Parathyroid adenoma (tissue), 2 donors: ENCODE data around the gene DDX23.

Source experiments
- H2AFZ ChIP-seq: fragments of 300-600 bp; sonication (generic); one replicate; pipeline ENCODE4 v1.7.0; 2017; ENCODE audit warnings: antibody characterized with exemption, mild to moderate bottlenecking
- H3K27ac ChIP-seq: fragments of 300-600 bp; sonication (generic); one replicate; pipeline ENCODE4 v1.7.0; 2017
- H3K27me3 ChIP-seq: fragments of 300-600 bp; sonication (generic); one replicate; pipeline ENCODE4 v1.7.0; 2017; ENCODE audit warnings: low read length; ENCODE audit not compliant: control insufficient read depth, insufficient read depth
- H3K36me3 ChIP-seq: fragments of 300-600 bp; sonication (generic); one replicate; pipeline ENCODE4 v1.7.0; 2017; ENCODE audit warnings: low read length; ENCODE audit not compliant: control insufficient read depth, insufficient read depth
- H3K4me1 ChIP-seq: fragments of 300-600 bp; sonication (generic); one replicate; pipeline ENCODE4 v1.7.0; 2017; ENCODE audit warnings: control low read depth
- H3K4me2 ChIP-seq: fragments of 300-600 bp; sonication (generic); one replicate; pipeline ENCODE4 v1.7.0; 2017; ENCODE audit warnings: low read length
- H3K4me3 ChIP-seq: fragments of 300-600 bp; sonication (generic); one replicate; pipeline ENCODE4 v1.7.0; 2017; ENCODE audit warnings: low read depth, low read length
- H3K79me2 ChIP-seq: fragments of 300-600 bp; sonication (generic); one replicate; pipeline ENCODE4 v1.7.0; 2017; ENCODE audit warnings: control low read depth
- H3K9ac ChIP-seq: fragments of 300-600 bp; sonication (generic); one replicate; pipeline ENCODE4 v1.7.0; 2017; ENCODE audit warnings: mild to moderate bottlenecking
- H3K9me3 ChIP-seq: fragments of 300-600 bp; sonication (generic); one replicate; pipeline ENCODE4 v1.7.0; 2017; ENCODE audit warnings: low read length; ENCODE audit not compliant: control insufficient read depth
- TF ChIP-seq, protein P1 (sequence below): fragments of 300-600 bp; sonication (generic); IDR thresholded peaks from one replicate; pipeline ENCODE4 v1.7.0; 2017; ENCODE audit warnings: antibody characterized with exemption, mild to moderate bottlenecking
- donor health status: primary hyperparathyroidism.

Gene DDX23

DNA sequence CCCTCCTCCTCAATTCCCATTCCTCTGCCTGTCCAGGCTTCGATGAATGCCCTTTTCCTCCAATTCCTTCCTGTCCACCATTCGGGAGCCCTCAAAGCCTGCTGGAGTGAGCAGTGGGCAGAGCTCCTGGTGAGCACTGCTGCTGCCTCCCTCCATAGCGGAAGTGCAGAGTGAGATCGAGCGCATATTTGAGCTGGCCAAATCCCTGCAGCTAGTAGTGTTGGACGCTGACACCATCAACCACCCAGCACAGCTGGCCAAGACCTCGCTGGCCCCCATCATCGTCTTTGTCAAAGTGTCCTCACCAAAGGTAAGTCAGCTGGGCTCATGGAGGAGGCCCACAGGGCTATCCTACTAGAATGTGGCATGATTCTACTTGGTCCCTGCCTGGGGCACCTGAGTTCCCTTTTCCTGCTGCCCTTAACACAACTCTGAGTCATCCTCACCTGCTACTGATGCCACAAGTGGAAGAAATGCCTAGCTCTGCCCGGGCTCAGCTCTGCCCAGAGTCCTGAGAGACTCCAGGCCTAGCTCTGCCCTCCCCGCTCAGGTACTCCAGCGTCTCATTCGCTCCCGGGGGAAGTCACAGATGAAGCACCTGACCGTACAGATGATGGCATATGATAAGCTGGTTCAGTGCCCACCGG is 25.6 kb downstream of the DDX23 start:
- H3K4me3 ChIP-seq = no peak overlapping the region
- H3K9me3 ChIP-seq = no peaks in the 10 kb centered on the region
- no peaks in the 10 kb centered on the region for H3K4me1 ChIP-seq
- H3K36me3 ChIP-seq = no peaks in the 10 kb centered on the region
- H3K27ac ChIP-seq = no peak overlapping the region
- H3K4me2 ChIP-seq = no peak overlapping the region
- H3K79me2 ChIP-seq = no peaks in the 10 kb centered on the region
- no peak overlapping the region for H2AFZ ChIP-seq
- H3K9ac ChIP-seq = no peak overlapping the region
- TF ChIP-seq, protein P1, sequence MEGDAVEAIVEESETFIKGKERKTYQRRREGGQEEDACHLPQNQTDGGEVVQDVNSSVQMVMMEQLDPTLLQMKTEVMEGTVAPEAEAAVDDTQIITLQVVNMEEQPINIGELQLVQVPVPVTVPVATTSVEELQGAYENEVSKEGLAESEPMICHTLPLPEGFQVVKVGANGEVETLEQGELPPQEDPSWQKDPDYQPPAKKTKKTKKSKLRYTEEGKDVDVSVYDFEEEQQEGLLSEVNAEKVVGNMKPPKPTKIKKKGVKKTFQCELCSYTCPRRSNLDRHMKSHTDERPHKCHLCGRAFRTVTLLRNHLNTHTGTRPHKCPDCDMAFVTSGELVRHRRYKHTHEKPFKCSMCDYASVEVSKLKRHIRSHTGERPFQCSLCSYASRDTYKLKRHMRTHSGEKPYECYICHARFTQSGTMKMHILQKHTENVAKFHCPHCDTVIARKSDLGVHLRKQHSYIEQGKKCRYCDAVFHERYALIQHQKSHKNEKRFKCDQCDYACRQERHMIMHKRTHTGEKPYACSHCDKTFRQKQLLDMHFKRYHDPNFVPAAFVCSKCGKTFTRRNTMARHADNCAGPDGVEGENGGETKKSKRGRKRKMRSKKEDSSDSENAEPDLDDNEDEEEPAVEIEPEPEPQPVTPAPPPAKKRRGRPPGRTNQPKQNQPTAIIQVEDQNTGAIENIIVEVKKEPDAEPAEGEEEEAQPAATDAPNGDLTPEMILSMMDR = no peak
- no peaks in the 10 kb centered on the region for H3K27me3 ChIP-seq

DNA sequence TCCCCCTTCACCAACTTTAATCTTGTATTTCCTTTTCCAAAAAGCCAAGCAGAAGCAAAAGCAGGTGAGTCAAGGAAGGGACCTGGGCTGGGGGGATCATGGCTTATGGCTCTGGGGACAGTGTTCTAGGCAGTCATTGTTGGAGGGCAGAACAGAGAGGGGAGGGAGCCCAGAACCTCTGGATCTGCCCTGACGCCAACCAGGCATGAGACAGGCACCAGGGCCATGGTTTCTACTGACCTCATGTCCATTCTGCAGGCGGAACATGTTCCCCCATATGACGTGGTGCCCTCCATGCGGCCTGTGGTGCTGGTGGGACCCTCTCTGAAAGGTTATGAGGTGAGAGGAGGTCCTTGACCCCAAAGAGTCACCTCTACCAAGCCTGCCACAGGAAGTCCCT is 27.1 kb downstream of the DDX23 start:
- Histone ChIP-seq H3K9me3 (no peaks in the 10 kb centered on the region), H3K79me2 (no peaks in the 10 kb centered on the region), H3K36me3 (no peaks in the 10 kb centered on the region), H3K4me2 (no peak overlapping the region), H3K27me3 (no peaks in the 10 kb centered on the region), H3K4me1 (no peaks in the 10 kb centered on the region), H2AFZ (no peak overlapping the region), H3K9ac (no peak overlapping the region), H3K4me3 (no peak overlapping the region), H3K27ac (no peak overlapping the region)
- TF ChIP-seq, protein P1 = no peak

DNA sequence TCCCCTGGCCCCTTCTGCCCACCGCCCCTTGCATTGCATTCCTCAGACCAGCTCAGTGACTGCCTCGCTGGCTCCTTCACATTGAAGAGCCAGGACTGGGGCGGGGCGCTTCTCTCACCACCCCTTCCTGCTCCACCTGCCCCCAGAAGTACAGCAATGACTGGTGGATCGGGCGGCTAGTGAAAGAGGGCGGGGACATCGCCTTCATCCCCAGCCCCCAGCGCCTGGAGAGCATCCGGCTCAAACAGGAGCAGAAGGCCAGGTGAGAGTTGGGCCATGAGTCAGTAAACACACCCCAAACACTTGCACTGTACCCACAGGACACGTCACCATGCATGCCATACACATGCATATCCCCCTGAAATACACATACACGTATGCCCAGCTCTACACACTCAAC is 27.9 kb downstream of the DDX23 start:
- H3K36me3 ChIP-seq = no peaks in the 10 kb centered on the region

DNA sequence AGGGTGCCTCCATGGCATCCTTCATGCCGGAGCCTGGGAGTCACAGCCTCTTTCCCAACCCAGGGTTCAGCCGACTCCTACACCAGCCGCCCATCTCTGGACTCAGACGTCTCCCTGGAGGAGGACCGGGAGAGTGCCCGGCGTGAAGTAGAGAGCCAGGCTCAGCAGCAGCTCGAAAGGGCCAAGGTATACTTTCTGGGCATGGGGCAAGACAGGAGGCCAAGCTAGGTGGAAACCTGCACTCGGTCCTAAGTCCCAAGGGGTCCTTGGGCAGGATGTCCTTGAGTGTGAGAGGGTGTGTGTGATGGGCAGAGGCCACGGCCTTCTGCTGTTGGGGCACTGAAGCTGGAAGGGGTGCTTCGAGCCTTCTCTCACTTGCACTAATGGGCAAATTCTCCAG is 28.7 kb downstream of the DDX23 start:
- H3K27me3 ChIP-seq = no peaks in the 10 kb centered on the region
- no peaks in the 10 kb centered on the region for H3K4me1 ChIP-seq
- H3K4me2 ChIP-seq = no peak overlapping the region
- H3K4me3 ChIP-seq = no peak overlapping the region
- TF ChIP-seq, protein P1 = no peak
- H3K36me3 ChIP-seq = no peaks in the 10 kb centered on the region
- no peak overlapping the region for H2AFZ ChIP-seq
- no peaks in the 10 kb centered on the region for H3K79me2 ChIP-seq
- no peak overlapping the region for H3K9ac ChIP-seq
- no peak overlapping the region for H3K27ac ChIP-seq
- no peaks in the 10 kb centered on the region for H3K9me3 ChIP-seq

More for the DNA sequence above, 27.9 kb downstream of the DDX23 start:
- Histone ChIP-seq H3K79me2 (no peaks in the 10 kb centered on the region), H3K4me1 (no peaks in the 10 kb centered on the region), H3K4me2 (no peak overlapping the region), H3K9ac (no peak overlapping the region), H3K9me3 (no peaks in the 10 kb centered on the region), H3K4me3 (no peak overlapping the region), H3K27me3 (no peaks in the 10 kb centered on the region), H3K27ac (no peak overlapping the region), H2AFZ (no peak overlapping the region)
- TF ChIP-seq, protein P1 = no peak

DNA sequence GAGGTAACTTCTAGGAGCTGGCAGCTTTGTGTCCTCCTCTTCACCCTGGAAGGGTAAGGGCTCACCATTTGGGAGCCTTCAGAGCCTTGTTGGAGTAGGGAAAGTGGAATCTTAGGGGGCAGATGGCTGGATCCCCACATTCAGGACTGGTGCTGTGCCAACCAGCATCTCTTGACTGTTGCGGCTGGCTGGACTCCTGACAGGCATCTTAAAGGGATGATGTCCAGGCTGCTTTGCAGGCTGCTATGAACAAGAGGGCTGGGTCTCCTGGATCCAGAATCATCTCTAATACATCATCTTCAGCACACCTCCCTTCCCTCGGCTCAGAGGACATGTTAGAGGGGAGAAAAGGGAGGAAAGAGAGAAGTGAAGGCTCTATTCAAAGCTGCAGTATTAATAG is 29.3 kb downstream of the DDX23 start:
- Histone ChIP-seq H3K79me2 (no peaks in the 10 kb centered on the region), H3K9ac (no peak overlapping the region), H3K9me3 (no peaks in the 10 kb centered on the region), H2AFZ (no peak overlapping the region), H3K4me1 (peaks cover 3% of the 10 kb centered on the region), H3K36me3 (no peaks in the 10 kb centered on the region), H3K27me3 (no peaks in the 10 kb centered on the region), H3K4me2 (no peak overlapping the region), H3K27ac (no peak overlapping the region), H3K4me3 (no peak overlapping the region)
- TF ChIP-seq, protein P1 = no peak
